GM18867 (cell line): ENCODE data around the gene PRAME.
A peak's percentile ranks its signal among the peaks of the same experiment; 100 is the strongest.
"Not testable (repeated sequence)": the region's sequence is repeated elsewhere in the genome, so short reads cannot be mapped to it uniquely, and the experiment has no call there.

Experiments used
- ATAC-seq: cut with Tn5 transposase; IDR thresholded peaks from one replicate; pipeline ENCODE4 v1.9.1; 2021; ENCODE audit warnings: mild to moderate bottlenecking, moderate library complexity; ENCODE audit not compliant: unreplicated experiment

PRAME gene, protein sequence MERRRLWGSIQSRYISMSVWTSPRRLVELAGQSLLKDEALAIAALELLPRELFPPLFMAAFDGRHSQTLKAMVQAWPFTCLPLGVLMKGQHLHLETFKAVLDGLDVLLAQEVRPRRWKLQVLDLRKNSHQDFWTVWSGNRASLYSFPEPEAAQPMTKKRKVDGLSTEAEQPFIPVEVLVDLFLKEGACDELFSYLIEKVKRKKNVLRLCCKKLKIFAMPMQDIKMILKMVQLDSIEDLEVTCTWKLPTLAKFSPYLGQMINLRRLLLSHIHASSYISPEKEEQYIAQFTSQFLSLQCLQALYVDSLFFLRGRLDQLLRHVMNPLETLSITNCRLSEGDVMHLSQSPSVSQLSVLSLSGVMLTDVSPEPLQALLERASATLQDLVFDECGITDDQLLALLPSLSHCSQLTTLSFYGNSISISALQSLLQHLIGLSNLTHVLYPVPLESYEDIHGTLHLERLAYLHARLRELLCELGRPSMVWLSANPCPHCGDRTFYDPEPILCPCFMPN

DNA sequence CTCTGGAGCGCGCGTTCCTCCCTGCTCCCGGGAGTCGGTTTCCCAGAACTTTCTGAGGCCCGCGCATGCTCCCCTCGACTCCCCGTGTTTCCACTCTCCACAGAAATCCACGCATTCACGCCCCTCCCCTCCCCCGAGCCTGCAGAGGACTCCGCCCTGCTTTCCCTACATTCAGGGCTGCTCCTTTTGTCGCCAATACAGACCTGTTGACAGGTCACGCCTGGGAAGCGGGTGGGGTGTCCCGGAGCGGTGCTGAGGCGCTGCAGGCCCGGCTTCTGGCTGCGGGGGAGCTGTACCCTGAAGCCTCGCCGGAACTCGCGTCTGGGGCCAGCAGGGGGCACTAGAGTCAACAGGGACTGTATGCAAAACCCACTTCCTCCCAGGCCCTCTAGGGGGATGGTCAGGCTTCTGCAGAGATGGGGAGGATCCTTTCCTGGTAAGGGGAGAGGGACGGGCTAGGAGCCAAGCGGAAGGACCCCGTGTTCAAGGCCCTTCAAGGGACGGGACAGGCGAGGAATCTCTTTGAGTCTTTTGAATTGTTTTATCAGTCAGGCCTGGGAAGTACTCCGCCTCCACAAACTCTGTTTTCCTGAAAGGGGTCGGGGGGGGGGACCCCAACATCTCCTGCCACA lies at the start of gene PRAME:
TSS of gene PRAME (minus strand) at position 294 of the 632 bp plus-strand sequence. CDS start 2,433 bp downstream, outside the sequence.
- peak; percentile 44 for ATAC-seq

- not testable (repeated sequence) for ATAC-seq
Measured at GRCh38 chr22:22608022-22608421, 49.0 kb upstream of the PRAME start.

DNA sequence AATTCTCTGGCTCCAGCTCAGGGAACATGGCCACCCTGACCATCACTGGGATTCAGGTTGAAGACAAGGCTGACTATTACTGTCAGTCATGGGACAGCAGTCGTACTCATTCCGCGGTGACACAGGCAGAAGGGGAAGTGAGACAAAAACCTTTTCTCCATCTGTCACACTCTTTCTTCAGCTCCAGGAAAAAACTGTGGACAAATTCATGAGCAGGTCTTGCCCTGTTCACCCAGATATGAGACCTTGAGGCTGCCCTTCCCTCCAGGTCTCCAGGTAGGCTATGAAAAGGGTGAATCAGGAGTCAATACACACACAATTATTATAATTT lies 46.0 kb upstream of the PRAME start:
- no peak for ATAC-seq

- no peak for ATAC-seq
Measured at GRCh38 chr22:22604326-22605073, 45.4 kb upstream of the PRAME start.

DNA sequence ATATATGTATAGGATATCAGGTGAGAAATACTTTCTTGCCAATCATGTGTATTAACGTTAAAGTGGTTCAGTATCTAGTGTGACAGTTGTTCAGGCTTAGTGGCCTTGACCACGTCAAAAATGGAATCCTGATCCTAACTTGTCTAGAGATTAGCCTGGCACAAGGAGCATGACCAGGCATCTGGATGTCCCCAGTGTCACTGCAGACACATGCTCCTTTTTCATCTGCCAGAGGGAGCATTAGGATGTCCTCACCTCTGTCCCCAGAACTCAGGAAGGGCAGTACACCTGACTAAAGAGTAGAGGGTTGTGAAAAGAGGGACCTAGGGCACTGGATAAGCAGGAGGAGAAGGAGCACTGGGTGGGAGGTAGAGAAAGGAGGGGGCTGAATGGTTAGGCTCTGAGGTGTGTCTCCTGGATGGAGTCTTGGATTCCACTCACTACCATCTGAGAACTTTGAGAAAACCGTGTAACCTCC lies 44.4 kb upstream of the PRAME start:
- ATAC-seq: no peak

DNA sequence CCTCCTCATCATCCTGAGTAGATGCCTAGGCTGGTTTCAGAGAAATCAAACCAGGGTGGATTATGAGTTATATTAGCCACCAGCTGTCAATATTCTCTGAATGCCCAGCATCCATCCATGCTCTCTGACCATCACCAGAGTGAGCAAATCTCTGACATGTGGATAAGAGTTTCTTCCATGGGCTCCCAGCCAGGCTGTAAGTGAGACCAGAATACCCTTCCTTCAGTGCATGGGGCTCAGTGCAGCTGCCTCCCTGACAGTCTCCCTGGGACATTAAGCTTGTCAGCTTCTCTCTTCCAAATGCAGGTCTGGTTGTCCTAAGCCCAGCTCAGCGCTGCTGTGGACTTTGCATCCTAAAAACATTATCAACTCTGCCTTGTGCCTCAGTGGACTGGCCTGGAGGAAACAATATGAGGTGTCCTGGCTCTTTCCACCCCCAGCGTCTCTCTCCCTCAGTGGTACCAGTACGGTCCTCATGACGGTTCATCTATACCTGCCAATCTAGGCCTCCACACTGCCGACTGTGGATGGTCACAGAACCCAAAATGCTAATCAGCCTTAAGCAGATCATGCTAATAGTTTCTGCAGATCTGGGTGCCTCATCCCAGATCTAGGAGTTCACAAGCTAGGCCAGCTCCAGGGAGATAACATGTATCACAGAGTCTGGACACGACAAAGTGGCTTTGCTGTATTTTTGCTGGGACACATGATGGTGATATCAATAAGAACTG lies 41.6 kb upstream of the PRAME start:
- ATAC-seq: no peak

DNA sequence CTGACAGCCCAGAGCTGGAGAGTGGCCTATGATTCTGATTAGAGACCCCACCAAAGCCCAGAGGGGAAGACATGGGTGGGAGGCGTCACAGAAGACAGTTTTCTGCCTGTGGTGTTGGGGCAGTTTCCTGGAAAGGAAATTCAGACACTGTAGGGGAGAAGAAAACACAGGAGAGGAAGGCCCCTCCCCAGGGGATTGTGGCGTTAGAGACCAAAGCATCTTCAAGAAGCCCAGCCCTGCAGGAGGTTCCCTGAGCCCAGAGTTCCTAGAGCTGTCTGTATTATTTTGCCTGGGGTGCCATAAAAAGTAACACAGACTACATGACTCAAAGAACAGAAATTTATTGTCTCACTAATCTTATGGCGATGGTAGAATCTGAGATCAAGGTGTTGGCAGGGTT lies 40.2 kb upstream of the PRAME start:
- no peak for ATAC-seq

DNA sequence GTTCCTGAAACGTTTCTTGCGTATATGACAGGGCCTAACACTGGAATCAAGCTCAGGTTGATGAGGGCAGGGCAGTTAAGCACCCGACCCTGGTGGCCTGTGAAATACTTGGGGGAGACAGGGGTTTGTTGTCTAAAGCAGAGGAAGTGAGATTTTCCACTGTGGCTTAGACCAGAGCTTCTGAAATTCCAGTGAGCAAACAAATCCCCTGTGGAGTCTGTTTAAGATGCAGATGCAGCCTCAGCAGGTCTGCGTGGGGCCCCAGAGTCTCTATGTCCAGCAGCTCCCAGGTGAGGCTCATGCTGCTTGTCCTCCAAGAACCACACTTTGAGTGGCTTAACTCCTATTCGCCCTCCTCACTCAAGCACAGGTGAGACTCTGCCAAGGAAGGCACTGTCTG lies 39.1 kb upstream of the PRAME start:
- ATAC-seq: no peak

GRCh38 chr22:22595001-22595835 lies 36.2 kb upstream of the PRAME start:
- ATAC-seq: no peak

GRCh38 chr22:22593964-22594656 lies 35.0 kb upstream of the PRAME start:
- ATAC-seq: no peak

DNA sequence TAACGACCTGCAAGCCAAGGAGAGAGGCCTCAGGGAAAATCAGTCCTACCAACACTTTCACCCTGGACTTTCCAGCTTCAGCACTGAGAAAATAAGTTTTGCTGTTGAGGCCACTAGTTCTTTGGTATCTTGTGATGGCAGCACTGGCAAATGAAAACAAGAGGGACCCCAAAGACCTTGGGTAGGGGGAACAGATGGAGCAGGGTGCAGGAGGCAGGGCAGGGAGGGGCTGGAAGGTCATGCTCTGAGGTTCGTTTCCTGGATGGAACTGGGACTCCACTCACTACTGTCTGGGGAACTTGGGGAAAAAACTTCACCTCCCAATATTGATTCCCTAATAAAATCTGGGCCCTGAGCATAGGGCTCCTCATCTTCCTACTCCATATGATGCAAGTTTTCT lies 34.2 kb upstream of the PRAME start:
- no peak for ATAC-seq

DNA sequence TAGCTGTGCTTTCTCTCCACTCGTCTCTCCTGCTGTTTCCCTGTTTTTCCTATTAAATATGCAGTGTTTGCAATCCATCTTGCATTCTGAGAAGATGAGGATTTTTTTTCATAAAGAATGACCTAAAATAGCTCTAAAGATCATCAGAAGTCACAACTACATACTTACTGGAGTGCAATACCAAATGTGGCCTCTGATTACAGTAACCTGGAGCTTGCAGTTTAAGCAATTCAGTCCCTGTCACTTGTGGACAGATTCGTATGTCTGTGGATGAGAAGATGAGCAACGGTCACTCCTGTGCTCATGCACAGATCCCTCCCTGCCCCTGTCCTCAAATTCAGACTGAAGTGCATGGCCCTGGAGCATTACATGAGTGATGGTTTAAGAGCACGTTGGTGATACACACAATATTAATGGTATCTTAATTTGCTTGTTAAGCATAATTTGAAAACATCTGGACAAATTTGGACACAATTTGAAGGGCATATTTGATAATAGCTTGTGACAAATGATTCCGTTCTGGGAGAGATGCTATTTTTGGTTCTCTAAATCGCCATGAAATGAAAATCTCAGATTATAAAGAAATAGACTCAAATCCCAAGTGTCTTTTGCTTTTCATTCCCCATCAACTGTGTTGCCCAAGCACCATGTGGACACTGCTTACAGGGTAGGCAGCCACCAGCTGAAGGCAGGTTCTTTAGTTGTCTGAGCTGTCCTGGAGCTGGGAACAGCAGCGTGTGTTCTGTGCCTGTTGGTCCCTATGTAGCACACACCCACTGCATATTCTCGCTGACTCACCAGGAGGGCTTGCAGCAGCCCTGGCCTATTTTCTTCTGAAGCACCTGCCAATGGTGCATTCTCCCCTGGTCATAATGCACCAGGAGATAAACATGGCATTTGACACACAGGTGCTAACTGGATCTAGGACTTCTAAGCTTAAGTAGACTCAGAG lies 32.6 kb upstream of the PRAME start:
- no peak for ATAC-seq

GRCh38 chr22:22590136-22590891 lies 31.2 kb upstream of the PRAME start:
- no peak for ATAC-seq

- ATAC-seq: no peak
Measured at GRCh38 chr22:22588485-22589164, 29.6 kb upstream of the PRAME start.

DNA sequence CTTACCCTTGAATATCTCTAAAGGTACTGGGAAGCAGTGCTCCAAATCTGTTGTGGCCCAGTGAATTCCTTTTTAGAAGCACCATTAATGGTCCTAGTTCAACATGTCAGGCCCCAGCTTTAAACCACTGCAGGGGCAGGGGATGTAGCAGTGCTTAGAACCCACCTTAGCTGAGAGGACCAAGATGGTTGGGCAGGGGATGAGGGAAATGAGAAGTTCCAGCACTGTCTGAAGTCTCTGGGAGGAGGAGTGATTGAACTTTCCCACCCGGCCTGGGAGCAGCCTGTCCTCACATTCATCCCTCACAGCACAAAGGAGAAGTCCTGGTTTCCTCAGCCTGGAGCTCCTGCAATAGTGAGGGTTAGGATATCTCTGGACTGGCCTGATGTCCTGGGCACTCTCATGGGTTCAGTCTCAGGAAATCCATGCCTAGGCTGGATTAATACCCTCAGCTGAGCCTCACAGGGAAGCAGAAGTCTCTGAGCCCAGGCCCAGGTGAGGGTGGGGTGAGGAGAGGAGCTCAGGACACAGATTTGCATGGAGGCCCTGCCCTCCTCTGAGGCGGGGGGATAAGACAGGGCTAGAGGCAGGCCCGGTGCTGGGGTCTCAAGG lies 28.6 kb upstream of the PRAME start:
- ATAC-seq: no peak

DNA sequence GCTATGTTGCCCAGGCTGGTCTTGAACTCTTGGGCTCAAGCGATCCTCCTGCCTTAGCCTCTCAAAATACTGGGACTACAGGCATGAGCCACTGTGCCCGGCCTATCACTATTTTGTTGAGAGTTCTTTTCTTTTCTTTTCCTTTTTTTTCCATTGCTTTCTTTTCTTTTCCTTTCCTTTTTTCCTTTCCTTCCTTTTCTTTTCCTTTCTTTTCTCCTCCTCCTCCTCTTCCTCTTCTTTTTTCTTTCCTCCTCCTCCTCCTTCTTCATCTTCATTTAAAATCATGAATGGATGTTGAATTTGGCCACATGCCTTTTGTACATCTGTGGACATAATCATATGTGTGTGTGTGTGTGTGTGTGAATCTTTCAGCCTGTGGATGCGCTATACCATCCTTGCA lies 25.7 kb upstream of the PRAME start:
- ATAC-seq: no peak

- ATAC-seq: no peak
Measured at GRCh38 chr22:22583030-22583429, 24.0 kb upstream of the PRAME start.
